Activated CD8-positive, alpha-beta T cell treated with anti-CD3 and anti-CD28 coated beads for 36 hours (primary cell): ENCODE results near the gene ADCYAP1. TPM values are rescaled to one million over a fixed set of nuclear protein-coding genes. Genes with fewer than 3 reads are reported as not detected.

Experiments used
- ATAC-seq: fragments of 200-7000 bp; cut with Tn5 transposase; one replicate; pipeline ENCODE4 v1.10.0; 2021; ENCODE audit warnings: mild to moderate bottlenecking, moderate library complexity
- CTCF ChIA-PET: fragments of 350-600 bp; sonication (Branson Sonifier 250); formaldehyde crosslinking; loops from one replicate; lab custom pipeline; 2021; ENCODE audit warnings: antibody characterized with exemption; lab: Charles Lee
- POLR2A ChIA-PET: fragments of 350-600 bp; sonication (Branson Sonifier 250); formaldehyde crosslinking; loops from one replicate; lab custom pipeline; 2021; ENCODE audit warnings: antibody characterized with exemption; lab: Charles Lee
- DNase-seq: peaks from one replicate; pipeline ENCODE4 v3.0.0-alpha.2; 2020
- H3K27ac Mint-ChIP-seq: one replicate; pipeline ENCODE4 v1.8.0; 2021; ENCODE audit warnings: mild to moderate bottlenecking, mixed read lengths
- H3K27me3 Mint-ChIP-seq: one replicate; pipeline ENCODE4 v1.8.0; 2021; ENCODE audit warnings: mixed read lengths
- H3K36me3 Mint-ChIP-seq: one replicate; pipeline ENCODE4 v1.8.0; 2021; ENCODE audit warnings: low read depth, mixed read lengths
- H3K4me1 Mint-ChIP-seq: one replicate; pipeline ENCODE4 v1.8.0; 2021; ENCODE audit warnings: low read depth, mixed read lengths
- H3K4me3 Mint-ChIP-seq: one replicate; pipeline ENCODE4 v1.8.0; 2021; ENCODE audit warnings: mild to moderate bottlenecking, moderate library complexity, mixed read lengths
- H3K9me3 Mint-ChIP-seq: one replicate; pipeline ENCODE4 v1.8.0; 2021; ENCODE audit warnings: mixed read lengths
- CTCF ChIP-seq: fragments of 200-600 bp; IDR thresholded peaks from one replicate; pipeline ENCODE4 v1.8.0; 2022; ENCODE audit warnings: antibody characterized with exemption, mild to moderate bottlenecking
- intact Hi-C: fragments of 100-400 bp; cut with micrococcal nuclease; formaldehyde crosslinking; loops from one replicate; pipeline ENCODE4 v1.10.0; 2022
- total RNA-seq, 2 experiments: library from RNA; stranded (reverse); gene quantifications; one replicate each; pipeline ENCODE4 v1.2.3, GENCODE V29; 2021

Gene ADCYAP1
- total RNA-seq, 2 experiments from 2014 or later = not detected

GRCh38 chr18:957829-958228, 53.2 kb downstream of the ADCYAP1 start:
- no peaks in the 10 kb centered on the region for H3K9me3 Mint-ChIP-seq
- CTCF ChIA-PET = interaction anchor here (2.0 kb wide), 1 partner anchor 93 kb away, joined by 7 read pairs; no protein-coding TSS in a partner anchor
- no peak overlapping the region for H3K4me3 Mint-ChIP-seq
- no peak for ATAC-seq
- no peak for DNase-seq
- H3K4me1 Mint-ChIP-seq = peaks cover 3% of the 10 kb centered on the region
- POLR2A ChIA-PET = no interaction called here
- H3K27me3 Mint-ChIP-seq = peaks cover 7% of the 10 kb centered on the region
- no peak overlapping the region for H3K27ac Mint-ChIP-seq
- no peak for TF ChIP-seq CTCF
- H3K36me3 Mint-ChIP-seq = no peaks in the 10 kb centered on the region
- intact Hi-C loops = no loop called here

DNA sequence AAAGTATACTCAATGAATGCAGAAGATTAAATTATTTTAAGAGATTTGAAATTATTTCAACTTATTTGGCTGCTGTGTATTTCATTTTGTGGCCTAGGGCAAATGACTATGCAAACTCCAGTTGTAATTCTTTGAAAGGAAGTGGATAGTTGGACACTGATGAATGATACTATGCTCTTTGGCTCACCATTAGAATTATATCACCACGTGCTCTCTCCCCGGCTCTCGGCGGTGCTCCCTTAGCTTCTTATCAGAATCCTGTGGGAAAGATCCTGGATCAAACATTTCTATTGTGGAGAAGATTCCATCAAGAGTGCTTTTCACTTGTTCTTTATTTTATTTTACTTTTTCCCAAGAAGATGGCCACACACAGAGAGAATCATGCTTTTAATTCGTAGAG, 55.2 kb downstream of the ADCYAP1 start:
- no peaks in the 10 kb centered on the region for H3K9me3 Mint-ChIP-seq
- ChIA-PET CTCF (interaction anchor here (1.0 kb wide), 1 partner anchor 95 kb away, joined by 3 read pairs; no protein-coding TSS in a partner anchor), POLR2A (no interaction called here)
- H3K27ac Mint-ChIP-seq = no peak overlapping the region
- no peak for ATAC-seq
- peaks cover 8% of the 10 kb centered on the region for H3K27me3 Mint-ChIP-seq
- H3K4me1 Mint-ChIP-seq = peaks cover 3% of the 10 kb centered on the region
- intact Hi-C loops = loop anchor here (2.0 kb wide), 1 partner anchor 95 kb away; no protein-coding TSS in a partner anchor
- no peak for DNase-seq
- no peak for TF ChIP-seq CTCF
- no peak overlapping the region for H3K4me3 Mint-ChIP-seq
- H3K36me3 Mint-ChIP-seq = no peaks in the 10 kb centered on the region

Other genes with a start within 250 kb of the ADCYAP1 start
- gene TYMS, start 247.2 kb upstream of the ADCYAP1 start, total RNA-seq = 100 to 1,000 TPM; 324 to 329 TPM
- 100 to 1,000 TPM; 113 to 114 TPM for gene ENOSF1, start 192.2 kb upstream of the ADCYAP1 start, total RNA-seq
- 10 to 100 TPM; 38.8 to 40.0 TPM for gene YES1, start 92.6 kb upstream of the ADCYAP1 start, total RNA-seq